Measurements from ENCODE around the gene PHYHIPL.
"Not testable (repeated sequence)": the region's sequence is repeated elsewhere in the genome, so short reads cannot be mapped to it uniquely, and the experiment has no call there.

Gene PHYHIPL

DNA sequence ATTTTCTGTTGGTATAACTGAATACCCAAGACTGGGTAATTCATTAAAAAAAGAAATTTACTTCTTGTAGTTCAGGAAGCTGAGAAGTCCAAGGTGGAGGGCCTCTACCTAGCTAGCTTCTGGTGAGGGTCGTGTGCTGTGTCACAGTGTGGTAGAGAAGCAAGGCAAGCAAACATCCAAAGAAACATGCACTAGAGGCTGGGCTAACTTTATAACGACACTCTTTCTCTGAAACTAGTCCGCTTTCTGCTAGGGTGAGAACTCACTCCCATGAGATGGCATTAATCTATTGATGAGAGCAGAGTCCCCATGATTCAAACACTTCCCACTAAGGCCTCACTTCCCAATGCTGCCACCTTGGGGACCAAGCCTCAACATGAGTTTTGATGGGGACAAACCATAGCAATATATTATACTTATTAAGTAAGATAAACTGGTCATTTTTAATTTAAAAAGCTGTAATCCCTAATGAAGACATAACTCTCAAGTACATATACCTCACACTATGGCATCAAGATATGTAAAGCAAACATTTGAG is 50.8 kb downstream of the PHYHIPL start:
- DNase-seq, result no peak
- Histone ChIP-seq H3K4me3 (ENCODE audit: low read depth, low read length) (no peak overlapping the region), H3K36me3 (peaks cover 12% of the 10 kb centered on the region), H3K9me3 (no peaks in the 10 kb centered on the region), H3K4me1 (peaks cover 5% of the 10 kb centered on the region), H3K27me3 (no peaks in the 10 kb centered on the region)
- TF ChIP-seq, protein P1, sequence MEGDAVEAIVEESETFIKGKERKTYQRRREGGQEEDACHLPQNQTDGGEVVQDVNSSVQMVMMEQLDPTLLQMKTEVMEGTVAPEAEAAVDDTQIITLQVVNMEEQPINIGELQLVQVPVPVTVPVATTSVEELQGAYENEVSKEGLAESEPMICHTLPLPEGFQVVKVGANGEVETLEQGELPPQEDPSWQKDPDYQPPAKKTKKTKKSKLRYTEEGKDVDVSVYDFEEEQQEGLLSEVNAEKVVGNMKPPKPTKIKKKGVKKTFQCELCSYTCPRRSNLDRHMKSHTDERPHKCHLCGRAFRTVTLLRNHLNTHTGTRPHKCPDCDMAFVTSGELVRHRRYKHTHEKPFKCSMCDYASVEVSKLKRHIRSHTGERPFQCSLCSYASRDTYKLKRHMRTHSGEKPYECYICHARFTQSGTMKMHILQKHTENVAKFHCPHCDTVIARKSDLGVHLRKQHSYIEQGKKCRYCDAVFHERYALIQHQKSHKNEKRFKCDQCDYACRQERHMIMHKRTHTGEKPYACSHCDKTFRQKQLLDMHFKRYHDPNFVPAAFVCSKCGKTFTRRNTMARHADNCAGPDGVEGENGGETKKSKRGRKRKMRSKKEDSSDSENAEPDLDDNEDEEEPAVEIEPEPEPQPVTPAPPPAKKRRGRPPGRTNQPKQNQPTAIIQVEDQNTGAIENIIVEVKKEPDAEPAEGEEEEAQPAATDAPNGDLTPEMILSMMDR (IDR thresholded peaks at IDR 0.05; ENCODE audit: low read depth, low read length), result peak; percentile 36

DNA sequence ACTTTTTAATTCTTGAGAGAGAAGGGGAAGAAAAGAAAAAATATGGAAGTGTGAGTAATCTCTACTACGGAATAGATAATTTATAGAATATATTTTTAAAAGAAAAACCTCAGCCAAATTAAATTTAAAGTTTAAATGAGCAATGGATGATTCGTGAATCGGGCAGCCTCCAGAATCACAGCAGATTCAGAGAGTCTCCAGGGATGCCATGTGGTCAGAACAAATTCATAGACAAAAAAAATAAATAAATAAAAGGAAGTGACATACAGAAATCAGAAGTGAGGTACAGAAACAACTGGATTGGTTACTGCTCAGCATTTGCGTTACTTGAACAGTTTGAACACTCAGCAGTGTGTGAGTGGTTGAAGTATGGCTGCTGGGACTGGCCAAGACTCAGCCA is 53.0 kb downstream of the PHYHIPL start:
- TF ChIP-seq, protein P1 (IDR thresholded peaks at IDR 0.05; ENCODE audit: low read depth, low read length), result no peak
- Histone ChIP-seq H3K4me3 (ENCODE audit: low read depth, low read length) (no peak overlapping the region), H3K36me3 (peaks cover 8% of the 10 kb centered on the region), H3K4me1 (peaks cover 7% of the 10 kb centered on the region), H3K9me3 (no peaks in the 10 kb centered on the region), H3K27me3 (no peaks in the 10 kb centered on the region)
- no peak for DNase-seq

DNA sequence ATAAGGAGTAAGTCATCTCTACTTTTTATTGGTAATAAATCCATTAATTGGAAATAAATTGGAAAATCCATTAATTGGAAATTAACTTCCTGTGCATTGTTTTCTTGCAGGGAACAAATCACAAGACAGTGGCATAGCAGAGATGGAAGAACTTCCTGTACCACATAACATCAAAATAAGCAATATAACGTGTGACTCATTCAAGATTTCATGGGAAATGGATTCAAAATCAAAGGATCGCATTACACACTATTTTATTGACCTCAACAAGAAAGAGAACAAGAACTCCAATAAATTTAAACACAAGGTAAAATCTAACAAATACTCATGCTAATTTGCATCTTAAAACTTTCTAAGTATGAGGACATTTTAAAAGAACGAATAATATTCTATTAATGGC is 57.8 kb downstream of the PHYHIPL start:
- TF ChIP-seq, protein P1 (IDR thresholded peaks at IDR 0.05; ENCODE audit: low read depth, low read length), result no peak
- H3K27me3 ChIP-seq, result no peaks in the 10 kb centered on the region
- H3K4me3 ChIP-seq (ENCODE audit: low read depth, low read length), result no peak overlapping the region
- no peak for DNase-seq
- H3K9me3 ChIP-seq, result no peaks in the 10 kb centered on the region
- H3K36me3 ChIP-seq, result peaks cover 53% of the 10 kb centered on the region
- peaks cover 7% of the 10 kb centered on the region for H3K4me1 ChIP-seq

DNA sequence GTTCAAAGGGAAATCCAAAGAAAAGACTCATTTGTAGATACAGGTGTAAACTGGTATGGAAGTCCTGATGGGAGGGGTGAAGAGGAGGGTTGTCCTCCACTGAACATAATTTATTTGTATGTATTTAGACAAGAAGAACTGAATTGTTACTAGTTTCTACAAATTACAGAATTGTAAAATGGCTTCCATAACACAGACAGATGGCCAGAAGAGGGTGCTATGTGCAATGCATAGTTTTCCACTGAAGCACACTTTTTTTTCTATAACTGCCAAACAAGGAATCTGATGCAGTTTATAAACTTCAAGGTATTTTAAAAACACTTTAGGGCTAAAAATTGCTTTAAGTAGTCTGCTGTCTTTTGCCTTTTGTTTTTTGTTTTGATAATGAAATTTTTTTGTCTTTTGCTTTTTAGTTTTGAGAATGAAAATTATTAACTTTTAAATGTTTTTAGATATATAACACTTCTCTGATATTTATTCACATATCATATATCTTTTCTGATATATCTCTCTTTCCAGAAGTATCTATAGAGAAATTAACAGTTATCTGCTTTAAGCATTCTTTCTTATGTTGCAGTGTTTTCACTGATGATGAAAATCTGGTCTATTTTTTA is 58.5 kb downstream of the PHYHIPL start:
- TF ChIP-seq, protein P1 (IDR thresholded peaks at IDR 0.05; ENCODE audit: low read depth, low read length), result peak; percentile 77
- Histone ChIP-seq H3K4me3 (ENCODE audit: low read depth, low read length) (no peak overlapping the region), H3K4me1 (peaks cover 7% of the 10 kb centered on the region), H3K27me3 (no peaks in the 10 kb centered on the region), H3K36me3 (peaks cover 55% of the 10 kb centered on the region), H3K9me3 (no peaks in the 10 kb centered on the region)
- peak; percentile 45 for DNase-seq

DNA sequence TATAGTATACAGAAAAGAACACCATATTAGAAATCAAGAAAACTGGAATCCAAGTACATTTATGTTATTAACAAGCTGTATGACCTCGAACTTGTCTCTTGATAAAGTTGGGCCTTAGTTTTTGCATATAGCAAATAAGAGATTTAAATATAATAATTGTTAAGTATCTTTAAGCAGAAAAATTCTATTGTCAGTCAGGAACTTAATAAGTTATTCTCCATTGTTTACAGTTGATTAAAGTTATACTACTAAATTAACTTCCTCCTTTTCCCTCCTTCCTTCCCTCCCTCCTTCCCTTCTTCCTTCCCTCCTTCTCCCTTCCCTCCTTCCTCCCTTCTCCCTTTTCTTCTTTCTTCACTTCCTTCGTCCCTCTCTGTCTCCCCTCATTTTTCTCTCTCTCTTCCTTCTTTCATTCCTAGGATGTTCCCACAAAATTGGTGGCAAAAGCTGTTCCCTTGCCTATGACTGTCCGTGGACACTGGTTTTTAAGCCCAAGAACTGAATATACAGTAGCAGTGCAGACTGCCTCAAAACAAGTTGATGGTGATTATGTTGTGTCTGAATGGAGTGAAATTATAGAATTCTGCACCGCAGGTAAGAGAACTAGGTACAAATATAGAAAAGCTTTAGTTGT is 59.7 kb downstream of the PHYHIPL start:
- no peaks in the 10 kb centered on the region for H3K27me3 ChIP-seq
- H3K9me3 ChIP-seq, result no peaks in the 10 kb centered on the region
- peaks cover 2% of the 10 kb centered on the region; the same call in 1 of the 2 replicates for H3K4me1 ChIP-seq
- no peak for DNase-seq
- H3K36me3 ChIP-seq, result peaks cover 68% of the 10 kb centered on the region
- no peak overlapping the region for H3K4me3 ChIP-seq (ENCODE audit: low read depth, low read length)
- TF ChIP-seq, protein P1 (IDR thresholded peaks at IDR 0.05; ENCODE audit: low read depth, low read length), result no peak

DNA sequence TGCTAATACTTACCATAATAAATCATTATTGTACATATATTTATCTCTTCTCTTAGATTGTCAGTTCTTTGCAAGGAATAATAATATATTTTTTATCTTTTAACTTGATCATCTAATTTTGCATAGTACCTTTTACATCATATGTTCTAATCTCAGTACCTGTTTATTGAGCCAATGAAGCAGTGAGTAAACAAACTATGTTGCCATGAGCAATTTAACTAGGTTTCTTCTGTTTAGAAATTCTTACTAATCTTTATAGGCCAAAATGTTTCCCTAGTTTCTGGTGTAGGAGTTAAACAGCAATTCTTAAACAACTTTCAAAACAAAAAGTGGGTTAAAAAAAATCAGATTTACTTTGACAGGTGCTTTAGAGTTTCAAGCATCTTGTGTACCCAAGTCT is 61.3 kb downstream of the PHYHIPL start:
- H3K4me1 ChIP-seq, result peaks cover under 1% of the 10 kb centered on the region; the same call in 1 of the 2 replicates
- H3K4me3 ChIP-seq (ENCODE audit: low read depth, low read length), result no peak overlapping the region
- DNase-seq, result no peak
- H3K27me3 ChIP-seq, result no peaks in the 10 kb centered on the region
- H3K9me3 ChIP-seq, result no peaks in the 10 kb centered on the region
- TF ChIP-seq, protein P1 (IDR thresholded peaks at IDR 0.05; ENCODE audit: low read depth, low read length), result no peak
- peaks cover 84% of the 10 kb centered on the region for H3K36me3 ChIP-seq

DNA sequence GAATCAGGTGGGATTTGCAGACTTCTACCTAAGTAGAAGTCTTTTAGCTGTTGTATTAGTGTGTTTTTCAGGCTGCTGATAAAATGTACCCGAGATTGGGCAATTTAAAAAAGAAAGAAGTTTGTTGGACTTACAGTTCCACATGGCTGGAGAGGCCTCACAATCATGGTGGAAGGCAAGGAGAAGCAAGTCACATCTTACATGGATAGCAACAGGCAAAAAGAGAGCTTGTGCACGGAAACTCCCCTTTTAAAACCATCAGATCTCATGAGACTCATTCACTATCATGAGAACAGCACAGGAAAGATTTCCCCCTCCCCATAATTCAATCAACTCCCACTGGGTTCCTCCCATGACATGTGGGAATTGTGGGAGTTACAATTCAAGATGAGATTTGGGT is 62.7 kb downstream of the PHYHIPL start:
- not testable (repeated sequence) for DNase-seq; H3K9me3 ChIP-seq; H3K27me3 ChIP-seq; H3K4me3 ChIP-seq (ENCODE audit: low read depth, low read length); H3K4me1 ChIP-seq
- peaks cover 97% of the 10 kb centered on the region for H3K36me3 ChIP-seq

Measured in BE2C (cell line).